SK-N-MC (cell line): ENCODE results near the gene ZC3H7A.
A peak's percentile ranks its signal among the peaks of the same experiment; 100 is the strongest.
"Not testable (repeated sequence)": the region's sequence is repeated elsewhere in the genome, so short reads cannot be mapped to it uniquely, and the experiment has no call there.

Source experiments
- DNase-seq: peaks from one replicate; pipeline ENCODE4 v3.0.0-alpha.2; 2011; ENCODE audit warnings: low read depth, low spot score
- H3K27ac ChIP-seq: fragments of 200-600 bp; sonication (generic); 2 replicates; pipeline ENCODE4 v1.5.1; 2016; ENCODE audit warnings: mixed run types
- H3K36me3 ChIP-seq: fragments of 200-600 bp; sonication (generic); 2 replicates; pipeline ENCODE4 v1.6.1; 2017; ENCODE audit warnings: antibody characterized with exemption, low read length, mixed read lengths; ENCODE audit not compliant: insufficient read depth
- H3K4me3 ChIP-seq: fragments of 200-600 bp; sonication (generic); 2 replicates; pipeline ENCODE4 v1.5.1; 2016
- H3K9ac ChIP-seq: fragments of 200-600 bp; sonication (generic); 2 replicates; pipeline ENCODE4 v1.8.0; 2017; ENCODE audit warnings: mixed run types, mixed read lengths; ENCODE audit not compliant: insufficient read length
- H3K9me3 ChIP-seq: fragments of 200-600 bp; sonication (generic); 2 replicates; pipeline ENCODE4 v1.6.1; 2017; ENCODE audit warnings: low read depth, mild to moderate bottlenecking, antibody characterized with exemption, low read length, moderate library complexity, mixed read lengths
- EZH2 ChIP-seq: fragments of 200-600 bp; sonication (generic); IDR thresholded peaks from one replicate; pipeline ENCODE4 v1.6.1; 2017; ENCODE audit warnings: antibody characterized with exemption
- FOXP2 ChIP-seq: optimal IDR thresholded peaks from 2 replicates; pipeline ENCODE3; 2011; ENCODE audit warnings: mild to moderate bottlenecking, moderate library complexity; ENCODE audit not compliant: insufficient read depth; ENCODE audit errors: extremely low read length, control extremely low read depth
- POLR2AphosphoS5 ChIP-seq: IDR thresholded peaks from 2 replicates; pipeline ENCODE4 v1.6.1; 2012; ENCODE audit warnings: mild to moderate bottlenecking, low read depth, low read length, borderline replicate concordance

The ZC3H7A gene

GRCh38 chr16:11795887-11796226, 1.2 kb downstream of the ZC3H7A start:
- Histone ChIP-seq H3K9me3 (no peaks in the 10 kb centered on the region), H3K9ac (peak overlapping the region; percentile 97), H3K4me3 (peak overlapping the region; percentile 88), H3K36me3 (peaks cover 25% of the 10 kb centered on the region), H3K27ac (no peak overlapping the region)
- DNase-seq: no peak
- TF ChIP-seq EZH2: no peak

GRCh38 chr16:11794996-11795886, 1.8 kb downstream of the ZC3H7A start:
- peak overlapping the region; percentile 97 for H3K9ac ChIP-seq
- H3K4me3 ChIP-seq: peak overlapping the region; percentile 88
- TF ChIP-seq POLR2AphosphoS5 (no peak), EZH2 (no peak), FOXP2 (no peak)
- DNase-seq: no peak
- peaks cover 27% of the 10 kb centered on the region for H3K36me3 ChIP-seq
- H3K27ac ChIP-seq: peak overlapping the region; percentile 55
- H3K9me3 ChIP-seq: no peaks in the 10 kb centered on the region

GRCh38 chr16:11794447-11794846, 2.6 kb downstream of the ZC3H7A start:
- TF ChIP-seq POLR2AphosphoS5: no peak
- TF ChIP-seq EZH2: no peak
- no peak for TF ChIP-seq FOXP2
- DNase-seq: no peak
- Histone ChIP-seq H3K9ac (no peak overlapping the region), H3K36me3 (peaks cover 31% of the 10 kb centered on the region), H3K27ac (peak overlapping the region; percentile 55), H3K9me3 (no peaks in the 10 kb centered on the region), H3K4me3 (no peak overlapping the region)

- DNase-seq: no peak
- Histone ChIP-seq H3K9me3 (no peaks in the 10 kb centered on the region), H3K9ac (no peak overlapping the region), H3K4me3 (no peak overlapping the region), H3K27ac (no peak overlapping the region), H3K36me3 (peaks cover 31% of the 10 kb centered on the region)
- TF ChIP-seq POLR2AphosphoS5: no peak
- no peak for TF ChIP-seq EZH2
- no peak for TF ChIP-seq FOXP2
Measured at GRCh38 chr16:11793840-11794239, 3.2 kb downstream of the ZC3H7A start.

- no peaks in the 10 kb centered on the region for H3K9me3 ChIP-seq
- no peak overlapping the region for H3K27ac ChIP-seq
- no peak overlapping the region for H3K9ac ChIP-seq
- peaks cover 31% of the 10 kb centered on the region for H3K36me3 ChIP-seq
- no peak overlapping the region for H3K4me3 ChIP-seq
- TF ChIP-seq POLR2AphosphoS5 (no peak), EZH2 (no peak), FOXP2 (no peak)
- DNase-seq: no peak
Measured at GRCh38 chr16:11792410-11793241, 4.4 kb downstream of the ZC3H7A start.

GRCh38 chr16:11791144-11791828, 5.8 kb downstream of the ZC3H7A start:
- Histone ChIP-seq H3K36me3 (peaks cover 31% of the 10 kb centered on the region), H3K9ac (no peak overlapping the region), H3K4me3 (no peak overlapping the region), H3K9me3 (no peaks in the 10 kb centered on the region), H3K27ac (no peak overlapping the region)
- no peak for TF ChIP-seq POLR2AphosphoS5
- TF ChIP-seq EZH2: no peak
- TF ChIP-seq FOXP2: no peak
- no peak for DNase-seq

- no peaks in the 10 kb centered on the region for H3K9me3 ChIP-seq
- no peak overlapping the region for H3K9ac ChIP-seq
- H3K36me3 ChIP-seq: peaks cover 12% of the 10 kb centered on the region
- no peak overlapping the region for H3K4me3 ChIP-seq
- DNase-seq: no peak
- H3K27ac ChIP-seq: no peak overlapping the region
- TF ChIP-seq EZH2 (no peak), FOXP2 (no peak), POLR2AphosphoS5 (no peak)
Measured at GRCh38 chr16:11788914-11789313, 8.1 kb downstream of the ZC3H7A start.

- not testable (repeated sequence) for DNase-seq, H3K9ac ChIP-seq, H3K27ac ChIP-seq, H3K4me3 ChIP-seq, H3K9me3 ChIP-seq, H3K36me3 ChIP-seq
Measured at GRCh38 chr16:11784980-11785599, 12.0 kb downstream of the ZC3H7A start.

- H3K27ac ChIP-seq, H3K9me3 ChIP-seq, H3K36me3 ChIP-seq, H3K4me3 ChIP-seq, H3K9ac ChIP-seq, DNase-seq: not testable (repeated sequence)
Measured at GRCh38 chr16:11784381-11784780, 12.7 kb downstream of the ZC3H7A start.
